Measurements from ENCODE around the gene GDPD5.

The GDPD5 gene

GRCh38 chr11:75449776-75450175, 76.0 kb downstream of the GDPD5 start:
- no peak for TF ChIP-seq CTCF (conservative IDR thresholded peaks at IDR 0.05; ENCODE audit: low read length)
- DNase-seq (ENCODE audit: low read depth), result no peak
- H3K4me3 ChIP-seq (ENCODE audit: low read length), result no peak overlapping the region

- H3K4me3 ChIP-seq (ENCODE audit: low read length), result no peak overlapping the region
- no peak for TF ChIP-seq CTCF (conservative IDR thresholded peaks at IDR 0.05; ENCODE audit: low read length)
- DNase-seq (ENCODE audit: low read depth), result no peak
Observed at GRCh38 chr11:75449271-75449670, 76.5 kb downstream of the GDPD5 start.

GRCh38 chr11:75447415-75447814, 78.3 kb downstream of the GDPD5 start:
- H3K4me3 ChIP-seq (ENCODE audit: low read length), result no peak overlapping the region
- no peak for TF ChIP-seq CTCF (conservative IDR thresholded peaks at IDR 0.05; ENCODE audit: low read length)
- no peak for DNase-seq (ENCODE audit: low read depth)

GRCh38 chr11:75445315-75445953, 80.3 kb downstream of the GDPD5 start:
- no peak overlapping the region for H3K4me3 ChIP-seq (ENCODE audit: low read length)
- TF ChIP-seq CTCF (conservative IDR thresholded peaks at IDR 0.05; ENCODE audit: low read length), result peak; percentile 98
- peak; percentile 37 for DNase-seq (ENCODE audit: low read depth)

GRCh38 chr11:75443043-75443442, 82.7 kb downstream of the GDPD5 start:
- no peak for TF ChIP-seq CTCF (conservative IDR thresholded peaks at IDR 0.05; ENCODE audit: low read length)
- H3K4me3 ChIP-seq (ENCODE audit: low read length), result no peak overlapping the region
- no peak for DNase-seq (ENCODE audit: low read depth)

- DNase-seq (ENCODE audit: low read depth), result no peak
- TF ChIP-seq CTCF (conservative IDR thresholded peaks at IDR 0.05; ENCODE audit: low read length), result no peak
- H3K4me3 ChIP-seq (ENCODE audit: low read length), result no peak overlapping the region
Observed at GRCh38 chr11:75442161-75442885, 83.4 kb downstream of the GDPD5 start.

- no peak overlapping the region for H3K4me3 ChIP-seq (ENCODE audit: low read length)
- no peak for TF ChIP-seq CTCF (conservative IDR thresholded peaks at IDR 0.05; ENCODE audit: low read length)
- DNase-seq (ENCODE audit: low read depth), result no peak
Observed at GRCh38 chr11:75441804-75442132, 84.0 kb downstream of the GDPD5 start.

Measured in AG10803 (cell line).